IgD-negative memory B cell (primary cell): Measurements from ENCODE around the gene VPS13D. TPM values are rescaled to one million over a fixed set of nuclear protein-coding genes. Genes with fewer than 3 reads are reported as not detected.
"Not testable (repeated sequence)": the region's sequence is repeated elsewhere in the genome, so short reads cannot be mapped to it uniquely, and the experiment has no call there.

Experiments
- H3K27ac Mint-ChIP-seq, 3 donors: one replicate each; pipeline ENCODE4 v1.8.0; 2020 to 2022; ENCODE audit warnings: mild to moderate bottlenecking in 3 of 3, mixed read lengths in 3 of 3, moderate library complexity in 1 of 3
- H3K27me3 Mint-ChIP-seq: one replicate; pipeline ENCODE4 v1.8.0; 2021; ENCODE audit warnings: mixed read lengths
- H3K36me3 Mint-ChIP-seq: one replicate; pipeline ENCODE4 v1.8.0; 2020; ENCODE audit warnings: mild to moderate bottlenecking, mixed read lengths
- H3K4me1 Mint-ChIP-seq, 3 donors: one replicate each; pipeline ENCODE4 v1.8.0; 2020 to 2022; ENCODE audit warnings: mixed read lengths in 3 of 3, mild to moderate bottlenecking in 1 of 3
- H3K4me3 Mint-ChIP-seq, 4 donors: one replicate each; pipeline ENCODE4 v1.8.0; 2020 to 2022; ENCODE audit warnings: mild to moderate bottlenecking in 4 of 4, mixed read lengths in 4 of 4, moderate library complexity in 3 of 4
- H3K9me3 Mint-ChIP-seq, 3 donors: one replicate each; pipeline ENCODE4 v1.8.0; 2020 to 2021; ENCODE audit warnings: mixed read lengths in 3 of 3, mild to moderate bottlenecking in 1 of 3
- polyA plus RNA-seq: library from polyadenylated mRNA; unstranded; fragments of 300-500 nt; fragmentation: Illumina TruSeq; gene quantifications from one replicate; pipeline ENCODE4 v1.2.3, GENCODE V29; 2021

Gene VPS13D
- polyA plus RNA-seq, 1 donor from 2014 or later, result 8.9 TPM

- H3K9me3 Mint-ChIP-seq, result no peaks in the 10 kb centered on the region
- no peak overlapping the region for H3K4me3 Mint-ChIP-seq
- no peaks in the 10 kb centered on the region for H3K27me3 Mint-ChIP-seq
- no peak overlapping the region for H3K27ac Mint-ChIP-seq
- H3K4me1 Mint-ChIP-seq, result no peaks in the 10 kb centered on the region
- peaks cover 19% of the 10 kb centered on the region for H3K36me3 Mint-ChIP-seq
Measured at GRCh38 chr1:12309783-12310742, 80.2 kb downstream of the VPS13D start.

DNA sequence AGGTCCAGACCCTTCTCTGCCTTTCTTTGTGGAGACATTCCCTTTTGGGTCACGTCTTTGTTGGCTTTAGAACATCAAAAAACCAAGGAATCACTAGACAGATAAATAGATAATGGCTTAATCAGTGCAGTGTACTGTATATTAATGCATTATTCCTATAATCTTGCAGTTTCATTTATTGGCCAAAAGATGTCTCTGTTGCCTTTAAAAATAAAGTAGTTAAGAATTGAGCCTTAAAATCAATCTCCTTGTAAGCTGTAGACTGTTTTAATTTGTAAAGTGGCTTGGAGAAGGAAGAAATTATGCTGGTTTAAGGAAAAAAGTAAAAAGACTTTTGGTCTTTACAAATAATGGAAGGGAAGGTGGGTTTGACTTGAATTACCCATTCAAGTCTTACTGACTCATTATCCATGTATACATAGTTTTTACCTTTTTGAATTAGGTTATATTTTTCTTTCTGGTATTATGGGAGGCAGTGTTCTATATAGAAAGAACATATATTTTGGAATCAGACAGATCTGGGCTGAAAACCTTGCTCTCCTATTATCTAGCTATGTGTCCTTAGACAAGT lies 84.6 kb downstream of the VPS13D start:
- Mint-ChIP-seq H3K27ac (no peak overlapping the region), H3K9me3 (no peaks in the 10 kb centered on the region), H3K36me3 (peaks cover 9% of the 10 kb centered on the region), H3K4me3 (no peak overlapping the region), H3K4me1 (no peaks in the 10 kb centered on the region), H3K27me3 (no peaks in the 10 kb centered on the region)

DNA sequence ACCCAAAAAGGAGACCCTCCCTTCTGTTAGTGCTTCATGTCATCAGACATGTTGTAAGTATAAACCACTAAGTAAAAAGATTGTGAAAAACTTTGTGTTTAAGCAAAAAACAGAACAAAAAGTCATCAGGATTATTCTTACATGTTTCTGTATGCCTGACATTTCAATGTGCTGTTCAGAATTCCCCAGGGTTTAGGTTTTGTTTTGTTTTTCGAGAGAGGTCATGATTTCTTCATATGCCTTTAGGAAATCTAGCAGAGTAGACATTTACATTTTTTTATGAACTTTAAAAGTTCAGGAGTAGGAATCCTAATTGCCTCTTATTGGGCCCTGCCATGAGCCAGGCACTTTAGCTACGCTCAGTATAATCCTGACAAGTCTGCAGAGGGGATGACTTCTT lies 85.3 kb downstream of the VPS13D start:
- Mint-ChIP-seq H3K36me3 (peaks cover 9% of the 10 kb centered on the region), H3K4me3 (no peak overlapping the region)

GRCh38 chr1:12316331-12316730 lies 86.5 kb downstream of the VPS13D start:
- H3K4me3 Mint-ChIP-seq, result no peak overlapping the region

More for the DNA sequence above, 85.3 kb downstream of the VPS13D start:
- Mint-ChIP-seq H3K9me3 (no peaks in the 10 kb centered on the region), H3K4me1 (no peaks in the 10 kb centered on the region), H3K27me3 (no peaks in the 10 kb centered on the region), H3K27ac (peak overlapping the region in 1 of 3 donors; percentile 61)

GRCh38 chr1:12320486-12320885 lies 90.7 kb downstream of the VPS13D start:
- H3K27ac Mint-ChIP-seq, result no peak overlapping the region
- no peaks in the 10 kb centered on the region for H3K9me3 Mint-ChIP-seq
- no peaks in the 10 kb centered on the region for H3K4me1 Mint-ChIP-seq
- H3K36me3 Mint-ChIP-seq, result no peaks in the 10 kb centered on the region
- no peak overlapping the region for H3K4me3 Mint-ChIP-seq
- no peaks in the 10 kb centered on the region for H3K27me3 Mint-ChIP-seq

More at GRCh38 chr1:12316331-12316730, 86.5 kb downstream of the VPS13D start:
- no peaks in the 10 kb centered on the region for H3K27me3 Mint-ChIP-seq
- no peaks in the 10 kb centered on the region for H3K9me3 Mint-ChIP-seq
- no peak overlapping the region for H3K27ac Mint-ChIP-seq
- peaks cover 9% of the 10 kb centered on the region for H3K36me3 Mint-ChIP-seq
- H3K4me1 Mint-ChIP-seq, result no peaks in the 10 kb centered on the region

DNA sequence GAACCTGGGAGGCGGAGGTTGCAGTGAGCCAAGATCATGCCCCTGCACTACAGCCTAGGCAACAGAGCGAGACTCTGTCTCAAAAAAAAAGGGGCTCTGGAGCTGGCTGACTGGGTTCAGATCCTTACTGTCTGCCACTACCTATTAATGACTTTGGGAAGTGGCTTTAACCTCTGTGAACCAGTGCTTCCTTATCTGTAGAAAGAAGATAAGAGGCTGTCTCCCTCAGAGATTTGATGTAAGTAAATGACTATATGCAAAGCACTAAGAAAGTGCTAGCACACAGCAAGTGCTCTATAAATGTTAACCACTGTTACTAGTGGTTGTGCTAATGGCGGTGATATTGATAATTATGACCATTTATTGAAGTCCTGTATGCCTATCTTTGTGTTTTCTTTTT lies 94.6 kb downstream of the VPS13D start:
- H3K27ac Mint-ChIP-seq, result peak overlapping the region in 1 of 3 donors; percentile 23
- no peaks in the 10 kb centered on the region for H3K27me3 Mint-ChIP-seq
- no peaks in the 10 kb centered on the region for H3K4me1 Mint-ChIP-seq
- H3K9me3 Mint-ChIP-seq, result no peaks in the 10 kb centered on the region
- peaks cover 2% of the 10 kb centered on the region for H3K36me3 Mint-ChIP-seq
- H3K4me3 Mint-ChIP-seq, result no peak overlapping the region

GRCh38 chr1:12324973-12325372 lies 95.1 kb downstream of the VPS13D start:
- not testable (repeated sequence) for H3K27me3 Mint-ChIP-seq, H3K4me1 Mint-ChIP-seq, H3K36me3 Mint-ChIP-seq, H3K9me3 Mint-ChIP-seq, H3K4me3 Mint-ChIP-seq
- H3K27ac Mint-ChIP-seq, result peak overlapping the region in 1 of 3 donors; percentile 23

DNA sequence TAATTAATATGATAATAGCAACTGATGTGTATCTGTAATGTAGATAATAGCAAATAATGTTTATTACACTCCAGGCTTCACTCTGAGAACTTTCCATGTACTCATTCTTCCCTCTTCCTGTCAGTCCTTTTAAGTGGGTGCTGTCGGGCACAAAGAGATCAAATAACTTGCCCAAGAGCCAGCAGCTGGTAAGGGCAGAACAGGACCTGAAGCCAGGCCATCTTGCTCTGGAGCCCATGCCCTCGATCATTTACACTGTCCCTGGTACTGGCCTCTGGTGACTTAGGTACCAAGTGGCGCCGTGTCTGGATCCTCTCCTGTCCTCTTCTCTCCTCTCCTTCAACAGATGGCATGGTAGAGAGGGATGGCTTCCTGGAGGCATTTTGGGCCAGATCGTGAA lies 97.2 kb downstream of the VPS13D start:
- no peak overlapping the region for H3K4me3 Mint-ChIP-seq
- no peak overlapping the region for H3K27ac Mint-ChIP-seq
- H3K4me1 Mint-ChIP-seq, result no peaks in the 10 kb centered on the region
- no peaks in the 10 kb centered on the region for H3K27me3 Mint-ChIP-seq
- no peaks in the 10 kb centered on the region for H3K9me3 Mint-ChIP-seq
- peaks cover 2% of the 10 kb centered on the region for H3K36me3 Mint-ChIP-seq

DNA sequence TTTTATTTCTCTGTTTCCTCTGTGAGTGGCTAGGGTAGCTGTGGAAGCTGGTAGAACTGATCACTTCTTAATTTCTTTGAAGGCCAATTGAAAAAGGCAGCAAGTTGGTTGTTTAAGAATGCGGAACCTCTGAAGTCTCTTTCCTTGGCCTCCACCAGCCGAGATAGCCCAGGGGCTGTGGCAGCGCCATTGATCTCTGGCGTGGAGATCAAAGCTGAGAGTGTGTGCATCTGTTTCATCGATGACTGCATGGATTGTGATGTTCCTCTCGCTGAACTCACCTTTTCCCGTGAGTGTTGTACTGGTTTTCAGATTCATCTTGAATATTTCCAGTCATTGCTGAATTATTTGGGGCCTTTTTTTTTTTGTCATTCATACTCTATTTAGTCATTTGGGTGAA lies 97.7 kb downstream of the VPS13D start:
- Mint-ChIP-seq H3K27me3 (no peaks in the 10 kb centered on the region), H3K9me3 (no peaks in the 10 kb centered on the region), H3K4me3 (no peak overlapping the region), H3K27ac (no peak overlapping the region), H3K36me3 (peaks cover 2% of the 10 kb centered on the region), H3K4me1 (no peaks in the 10 kb centered on the region)

GRCh38 chr1:12333036-12333785 lies 103.4 kb downstream of the VPS13D start:
- no peaks in the 10 kb centered on the region for H3K27me3 Mint-ChIP-seq
- no peaks in the 10 kb centered on the region for H3K4me1 Mint-ChIP-seq
- no peak overlapping the region for H3K27ac Mint-ChIP-seq
- H3K36me3 Mint-ChIP-seq, result peaks cover 11% of the 10 kb centered on the region
- peak overlapping the region in 1 of 4 donors; percentile 4 for H3K4me3 Mint-ChIP-seq
- H3K9me3 Mint-ChIP-seq, result no peaks in the 10 kb centered on the region

DNA sequence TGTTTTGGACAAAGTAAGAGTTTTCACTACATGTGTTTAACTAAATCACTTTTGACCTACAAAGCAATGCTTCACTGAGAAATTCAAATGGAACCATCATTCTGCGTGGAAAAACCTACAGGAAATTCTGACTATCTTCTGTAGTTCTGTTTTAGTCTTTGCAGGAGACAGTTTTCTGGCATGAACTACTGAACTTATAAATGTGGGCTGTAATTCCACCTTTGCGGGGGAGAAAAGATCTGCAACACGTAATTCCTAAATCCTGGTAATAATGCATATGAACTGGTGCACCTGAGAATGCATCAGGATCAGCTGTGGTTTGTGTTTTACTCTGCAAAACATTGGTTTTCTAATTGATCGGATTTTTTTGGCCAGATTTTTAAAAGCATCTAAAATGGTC lies 106.0 kb downstream of the VPS13D start:
- no peaks in the 10 kb centered on the region for H3K9me3 Mint-ChIP-seq
- H3K4me3 Mint-ChIP-seq, result no peak overlapping the region
- no peak overlapping the region for H3K27ac Mint-ChIP-seq
- peaks cover 0 to 2% (median 0%) of the 10 kb centered on the region in 3 donors for H3K4me1 Mint-ChIP-seq
- no peaks in the 10 kb centered on the region for H3K27me3 Mint-ChIP-seq
- peaks cover 9% of the 10 kb centered on the region for H3K36me3 Mint-ChIP-seq

- no peak overlapping the region for H3K4me3 Mint-ChIP-seq
- H3K9me3 Mint-ChIP-seq, result no peaks in the 10 kb centered on the region
- no peaks in the 10 kb centered on the region for H3K27me3 Mint-ChIP-seq
- peaks cover 9% of the 10 kb centered on the region for H3K36me3 Mint-ChIP-seq
- H3K4me1 Mint-ChIP-seq, result peaks cover 0 to 4% (median 2%) of the 10 kb centered on the region in 3 donors
- H3K27ac Mint-ChIP-seq, result peak overlapping the region in 1 of 3 donors; percentile 25
Measured at GRCh38 chr1:12336413-12336812, 106.6 kb downstream of the VPS13D start.

DNA sequence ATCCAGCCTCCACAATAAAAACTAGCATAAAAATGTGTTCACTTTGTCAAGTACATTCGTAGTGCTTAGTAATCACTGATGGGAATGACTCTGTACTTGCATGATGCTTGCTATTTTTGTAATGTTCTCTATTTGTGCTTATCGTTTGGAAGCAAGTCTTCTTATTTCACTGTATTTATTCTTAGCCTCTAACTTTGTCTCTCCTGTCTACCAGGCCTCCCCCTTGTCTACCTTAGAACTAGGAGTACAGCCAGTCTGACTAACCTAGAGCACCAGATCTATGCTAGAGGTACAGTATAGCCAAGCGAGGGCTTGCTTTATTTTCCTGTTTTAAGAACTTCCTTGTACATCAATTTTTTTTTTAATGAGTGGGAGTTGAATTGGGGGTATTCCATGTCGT lies 108.2 kb downstream of the VPS13D start:
- Mint-ChIP-seq H3K9me3 (no peaks in the 10 kb centered on the region), H3K4me1 (peaks cover 7 to 8% (median 7%) of the 10 kb centered on the region in 3 donors), H3K27ac (peak overlapping the region in 2 of 3 donors; percentile 13 to 35), H3K27me3 (no peaks in the 10 kb centered on the region), H3K36me3 (peaks cover 13% of the 10 kb centered on the region), H3K4me3 (no peak overlapping the region)

- H3K4me3 Mint-ChIP-seq, result no peak overlapping the region
- H3K27me3 Mint-ChIP-seq, result no peaks in the 10 kb centered on the region
- H3K9me3 Mint-ChIP-seq, result no peaks in the 10 kb centered on the region
- H3K36me3 Mint-ChIP-seq, result peaks cover 13% of the 10 kb centered on the region
- no peak overlapping the region for H3K27ac Mint-ChIP-seq
- peaks cover 10 to 11% (median 11%) of the 10 kb centered on the region in 3 donors for H3K4me1 Mint-ChIP-seq
Measured at GRCh38 chr1:12338823-12339222, 109.0 kb downstream of the VPS13D start.

GRCh38 chr1:12339396-12339795 lies 109.6 kb downstream of the VPS13D start:
- Mint-ChIP-seq H3K9me3 (no peaks in the 10 kb centered on the region), H3K27ac (no peak overlapping the region), H3K4me1 (peaks cover 15% of the 10 kb centered on the region in 3 donors), H3K27me3 (no peaks in the 10 kb centered on the region), H3K36me3 (peaks cover 7% of the 10 kb centered on the region), H3K4me3 (no peak overlapping the region)
